ENCODE data around the gene HEMGN.

DNA sequence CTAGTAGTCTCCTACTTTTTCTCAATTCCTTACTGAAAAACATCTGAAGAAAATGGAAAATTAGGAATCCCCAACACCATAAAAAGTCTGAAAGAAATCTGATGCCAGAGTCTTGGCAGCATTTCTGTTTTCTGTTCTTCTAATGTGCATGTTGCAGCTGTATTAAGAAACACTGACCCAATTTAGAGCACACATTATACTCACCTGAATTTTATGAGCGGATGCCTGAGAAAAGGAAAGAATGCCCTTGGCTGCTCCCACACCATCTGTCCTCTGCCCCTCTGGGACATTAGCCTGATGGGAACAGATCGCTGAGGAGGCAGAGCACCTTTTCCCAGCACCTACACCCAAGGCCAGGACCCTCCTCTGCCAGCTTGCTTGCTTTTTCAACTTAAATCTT, 31.0 kb upstream of the HEMGN start:
- TF ChIP-seq POLR2AphosphoS5 (IDR thresholded peaks at IDR 0.05; ENCODE audit: insufficient read depth in 1 of 2, low read depth in 1 of 2) (no peak), POLR2A (IDR thresholded peaks at IDR 0.05) (no peak)
- TF ChIP-seq, protein P1, sequence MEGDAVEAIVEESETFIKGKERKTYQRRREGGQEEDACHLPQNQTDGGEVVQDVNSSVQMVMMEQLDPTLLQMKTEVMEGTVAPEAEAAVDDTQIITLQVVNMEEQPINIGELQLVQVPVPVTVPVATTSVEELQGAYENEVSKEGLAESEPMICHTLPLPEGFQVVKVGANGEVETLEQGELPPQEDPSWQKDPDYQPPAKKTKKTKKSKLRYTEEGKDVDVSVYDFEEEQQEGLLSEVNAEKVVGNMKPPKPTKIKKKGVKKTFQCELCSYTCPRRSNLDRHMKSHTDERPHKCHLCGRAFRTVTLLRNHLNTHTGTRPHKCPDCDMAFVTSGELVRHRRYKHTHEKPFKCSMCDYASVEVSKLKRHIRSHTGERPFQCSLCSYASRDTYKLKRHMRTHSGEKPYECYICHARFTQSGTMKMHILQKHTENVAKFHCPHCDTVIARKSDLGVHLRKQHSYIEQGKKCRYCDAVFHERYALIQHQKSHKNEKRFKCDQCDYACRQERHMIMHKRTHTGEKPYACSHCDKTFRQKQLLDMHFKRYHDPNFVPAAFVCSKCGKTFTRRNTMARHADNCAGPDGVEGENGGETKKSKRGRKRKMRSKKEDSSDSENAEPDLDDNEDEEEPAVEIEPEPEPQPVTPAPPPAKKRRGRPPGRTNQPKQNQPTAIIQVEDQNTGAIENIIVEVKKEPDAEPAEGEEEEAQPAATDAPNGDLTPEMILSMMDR (IDR thresholded peaks at IDR 0.05) = no peak
